GM12878 (cell line): ENCODE data around the gene MYBL2. TPM values are rescaled to one million over a fixed set of nuclear protein-coding genes. Genes with fewer than 3 reads are reported as not detected.

Experiments
- ATAC-seq: fragments of 200-7000 bp; cut with Tn5 transposase; 3 replicates; pipeline ENCODE4 v1.9.1; 2020; ENCODE audit warnings: mild to moderate bottlenecking, moderate library complexity
- BruUV-seq: library from RNA; stranded (reverse); fragments of 400-500 nt; replicated peaks from 2 replicates; lab custom pipeline; 2021; lab: Mats Ljungman, UMichigan
- CTCF ChIA-PET: fragments of 300-600 bp; sonication (Branson Sonifier 250); formaldehyde crosslinking; extraction: SDS; loops from one replicate; lab custom pipeline; 2021; ENCODE audit warnings: inconsistent platforms; lab: Yijun Ruan, JAX
- POLR2A ChIA-PET: fragments of 350-600 bp; formaldehyde crosslinking; extraction: SDS; loops from one replicate; lab custom pipeline; 2021; ENCODE audit warnings: inconsistent platforms; lab: Charles Lee
- RAD21 ChIA-PET: fragments of 300-600 bp; sonication (Branson Sonifier 250); formaldehyde crosslinking; loops from one replicate; lab custom pipeline; 2023; ENCODE audit warnings: antibody characterized with exemption; ENCODE audit not compliant: unreplicated experiment; lab: Charles Lee
- SMC1A ChIA-PET: fragments of 300-600 bp; sonication (Branson Sonifier 250); formaldehyde crosslinking; loops from one replicate; lab custom pipeline; 2023; ENCODE audit not compliant: unreplicated experiment, uncharacterized antibody; lab: Charles Lee
- DNase-seq: peaks from one replicate; pipeline ENCODE4 v3.0.0-alpha.2; 2011; ENCODE audit warnings: low read depth, low spot score
- FAIRE-seq: peaks from 3 replicates; lab custom pipeline; 2011; peaks lifted over from hg19 to GRCh38; lab: Jason Lieb, UNC
- H2AFZ ChIP-seq: 2 replicates; pipeline ENCODE4 v1.6.0; 2011; ENCODE audit warnings: low read depth, low read length, control low read depth; ENCODE audit not compliant: control insufficient read depth
- H3K27ac ChIP-seq: 2 replicates; pipeline ENCODE4 v1.5.1; 2011; ENCODE audit warnings: control low read depth; ENCODE audit not compliant: control insufficient read depth, insufficient read depth
- H3K27me3 ChIP-seq, 2 experiments: replicated peaks in 1 of 2; 2 replicates each; pipeline versions ENCODE4 v1.6.0 to v1.6.1; 2011; ENCODE audit warnings: low read length in 1 of 2; ENCODE audit not compliant: control insufficient read depth in 2 of 2, insufficient read depth in 2 of 2
- H3K36me3 ChIP-seq, 2 experiments: 2 replicates each; pipeline ENCODE4 v1.5.1; 2011; ENCODE audit warnings: low read length in 1 of 2; ENCODE audit not compliant: control insufficient read depth in 2 of 2, insufficient read depth in 2 of 2
- H3K4me1 ChIP-seq: 2 replicates; pipeline ENCODE4 v1.6.1; 2011; ENCODE audit warnings: mild to moderate bottlenecking, low read length, moderate library complexity, mixed read lengths; ENCODE audit not compliant: control insufficient read depth, insufficient read depth
- H3K4me2 ChIP-seq: 2 replicates; pipeline ENCODE4 v1.6.0; 2011; ENCODE audit warnings: control low read depth; ENCODE audit not compliant: control insufficient read depth, insufficient read depth
- H3K4me3 ChIP-seq: fragments of 200-600 bp; sonication (generic); 2 replicates; pipeline ENCODE4 v1.5.1; 2016
- H3K79me2 ChIP-seq: 2 replicates; pipeline ENCODE4 v1.6.0; 2011; ENCODE audit warnings: low read length; ENCODE audit not compliant: control insufficient read depth, insufficient read depth
- H3K9ac ChIP-seq: 2 replicates; pipeline ENCODE4 v1.8.0; 2011; ENCODE audit warnings: low read length, control low read depth, mixed read lengths; ENCODE audit not compliant: control insufficient read depth, insufficient read depth
- H3K9me3 ChIP-seq: replicated peaks from 3 replicates; pipeline ENCODE4 v1.5.1; 2011; ENCODE audit warnings: mild to moderate bottlenecking, low read length; ENCODE audit not compliant: control insufficient read depth, insufficient read depth
- H4K20me1 ChIP-seq: 2 replicates; pipeline ENCODE4 v1.6.0; 2011; ENCODE audit not compliant: control insufficient read depth, insufficient read depth
- ATF3 ChIP-seq: IDR thresholded peaks from 2 replicates; pipeline ENCODE4 v1.6.1; 2011; ENCODE audit warnings: low read depth, mild to moderate bottlenecking, low read length, moderate library complexity, borderline replicate concordance; ENCODE audit errors: extremely low read depth
- BRCA1 ChIP-seq: IDR thresholded peaks from 2 replicates; pipeline ENCODE4 v1.6.1; 2011; ENCODE audit warnings: low read depth, low read length, improper control_type of control experiment
- CHD1 ChIP-seq: IDR thresholded peaks from 2 replicates; pipeline ENCODE4 v1.6.1; 2012; ENCODE audit warnings: low read depth, low read length, improper control_type of control experiment
- E2F4 ChIP-seq: IDR thresholded peaks from 2 replicates; pipeline ENCODE4 v1.6.1; 2012; ENCODE audit warnings: low read depth, low read length, improper control_type of control experiment
- MYC ChIP-seq: IDR thresholded peaks from 2 replicates; pipeline ENCODE4 v1.6.1; 2011; ENCODE audit warnings: mild to moderate bottlenecking, low read length, moderate library complexity, inconsistent platforms; ENCODE audit not compliant: insufficient read depth, insufficient replicate concordance, insufficient read length, severe bottlenecking
- SIX5 ChIP-seq: IDR thresholded peaks from 2 replicates; pipeline ENCODE4 v1.6.1; 2011; ENCODE audit warnings: mild to moderate bottlenecking, low read depth, low read length, moderate library complexity; ENCODE audit not compliant: severe bottlenecking
- STAT1 ChIP-seq: fragments of 450-650 bp; conservative IDR thresholded peaks from 2 replicates; pipeline ENCODE4 v1.6.1; 2014; ENCODE audit warnings: antibody characterized with exemption, mild to moderate bottlenecking
- WGBS: methylation state at CpG from one replicate; pipeline ENCODE4 v1.1.6; 2016; ENCODE audit warnings: low lambda C conversion rate; ENCODE audit not compliant: insufficient replicate concordance, insufficient coverage; ENCODE audit errors: missing lambda C conversion rate; 5-methylcytosine and 5-hydroxymethylcytosine counted together
- in situ Hi-C: fragments of 300-500 bp; cut with MboI; formaldehyde crosslinking; loops from 9 replicates; pipeline ENCODE4 v1.14.3; 2018; ENCODE audit warnings: mixed read lengths
- intact Hi-C: fragments of 100-400 bp; cut with micrococcal nuclease; formaldehyde crosslinking; loops from one replicate; pipeline ENCODE4 v1.14.2; 2022; ENCODE audit not compliant: unreplicated experiment
- polyA plus RNA-seq, 11 experiments: library from polyadenylated mRNA; depleted of rRNA in 4 of 11; unstranded in 6 of 11; stranded (reverse) in 5 of 11; fragments of >200 nt; fragmentation: Nextera tagmentation in 4 of 11; fragmentation: Illumina TruSeq in 1 of 11; extraction: Ambion mirVana in 4 of 11; extraction: Trizol in 1 of 11; gene quantifications; 1 replicate in 1 of 11; 2 replicates in 10 of 11; pipeline versions ENCODE4 v1.2.1 to v1.2.3, GENCODE V29; 2011 to 2016; ENCODE audit warnings: inconsistent platforms in 2 of 11, missing spikeins in 2 of 11, low read depth in 1 of 11
- total RNA-seq, 4 experiments: library from RNA; depleted of rRNA in 3 of 4; stranded (reverse); fragments of >200 nt in 3 of 4; fragmentation: Illumina TruSeq in 1 of 4; extraction: Trizol in 1 of 4; gene quantifications; 2 replicates each; pipeline versions ENCODE4 v1.2.1 to v1.2.3, GENCODE V29; 2013 to 2021
- TF ChIP-seq, protein P1 (sequence below): fragments of 450-650 bp; formaldehyde crosslinking; IDR thresholded peaks from 2 replicates; pipeline ENCODE4 v1.5.0; 2022; ENCODE audit warnings: mild to moderate bottlenecking, missing genetic modification characterization
- TF ChIP-seq, protein P2 (sequence below): fragments of 450-650 bp; formaldehyde crosslinking; IDR thresholded peaks from 2 replicates; pipeline ENCODE4 v1.4.0; 2022; ENCODE audit warnings: mild to moderate bottlenecking, moderate library complexity

The MYBL2 gene
- total and polyA plus RNA-seq, 10 of the 15 experiments (the other 5 are each of a cell fraction or from before 2014, with no cell fraction given): 4.5 to 213 (median 74.2) TPM

DNA sequence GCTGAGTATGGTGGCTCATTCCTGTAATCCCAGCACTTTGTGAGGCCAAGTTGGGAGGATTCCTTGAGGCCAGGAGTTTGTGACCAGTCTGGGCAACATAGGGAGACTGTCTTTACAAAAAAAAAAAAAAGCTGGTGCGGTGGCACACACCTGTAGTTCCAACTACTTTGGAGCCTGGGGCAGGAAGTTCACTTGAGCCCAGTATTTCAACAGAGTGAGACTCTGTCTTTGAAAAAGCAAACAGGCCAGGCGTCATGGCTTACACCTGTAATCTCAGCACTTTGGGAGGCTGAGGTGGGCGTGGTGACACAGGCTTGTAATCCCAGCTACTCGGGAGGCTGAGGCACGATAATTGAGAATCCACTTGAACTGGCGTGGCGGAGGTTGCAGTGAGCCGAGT, 28.7 kb downstream of the MYBL2 start:
- in situ Hi-C loops: no loop called here

More for the DNA sequence above, 28.7 kb downstream of the MYBL2 start:
- SMC1A ChIA-PET: no interaction called here
- no peaks in the 10 kb centered on the region for H3K4me1 ChIP-seq
- FAIRE-seq (no peak), DNase-seq (no peak)
- WGBS: 92% methylated on average over 8 of the region's 8 CpGs
- RAD21 ChIA-PET: no interaction called here
- no peaks in the 10 kb centered on the region for H3K27me3 ChIP-seq
- H3K9ac ChIP-seq: no peak overlapping the region
- H4K20me1 ChIP-seq: no peaks in the 10 kb centered on the region
- H3K4me3 ChIP-seq: no peak overlapping the region
- TF ChIP-seq CHD1 (no peak), BRCA1 (no peak), MYC (no peak), SIX5 (no peak), ATF3 (no peak), STAT1 (no peak), E2F4 (no peak)
- TF ChIP-seq, protein P1, sequence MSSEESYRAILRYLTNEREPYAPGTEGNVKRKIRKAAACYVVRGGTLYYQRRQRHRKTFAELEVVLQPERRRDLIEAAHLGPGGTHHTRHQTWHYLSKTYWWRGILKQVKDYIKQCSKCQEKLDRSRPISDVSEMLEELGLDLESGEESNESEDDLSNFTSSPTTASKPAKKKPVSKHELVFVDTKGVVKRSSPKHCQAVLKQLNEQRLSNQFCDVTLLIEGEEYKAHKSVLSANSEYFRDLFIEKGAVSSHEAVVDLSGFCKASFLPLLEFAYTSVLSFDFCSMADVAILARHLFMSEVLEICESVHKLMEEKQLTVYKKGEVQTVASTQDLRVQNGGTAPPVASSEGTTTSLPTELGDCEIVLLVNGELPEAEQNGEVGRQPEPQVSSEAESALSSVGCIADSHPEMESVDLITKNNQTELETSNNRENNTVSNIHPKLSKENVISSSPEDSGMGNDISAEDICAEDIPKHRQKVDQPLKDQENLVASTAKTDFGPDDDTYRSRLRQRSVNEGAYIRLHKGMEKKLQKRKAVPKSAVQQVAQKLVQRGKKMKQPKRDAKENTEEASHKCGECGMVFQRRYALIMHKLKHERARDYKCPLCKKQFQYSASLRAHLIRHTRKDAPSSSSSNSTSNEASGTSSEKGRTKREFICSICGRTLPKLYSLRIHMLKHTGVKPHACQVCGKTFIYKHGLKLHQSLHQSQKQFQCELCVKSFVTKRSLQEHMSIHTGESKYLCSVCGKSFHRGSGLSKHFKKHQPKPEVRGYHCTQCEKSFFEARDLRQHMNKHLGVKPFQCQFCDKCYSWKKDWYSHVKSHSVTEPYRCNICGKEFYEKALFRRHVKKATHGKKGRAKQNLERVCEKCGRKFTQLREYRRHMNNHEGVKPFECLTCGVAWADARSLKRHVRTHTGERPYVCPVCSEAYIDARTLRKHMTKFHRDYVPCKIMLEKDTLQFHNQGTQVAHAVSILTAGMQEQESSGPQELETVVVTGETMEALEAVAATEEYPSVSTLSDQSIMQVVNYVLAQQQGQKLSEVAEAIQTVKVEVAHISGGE (CRISPR knock-in tag): no peak
- TF ChIP-seq, protein P2, sequence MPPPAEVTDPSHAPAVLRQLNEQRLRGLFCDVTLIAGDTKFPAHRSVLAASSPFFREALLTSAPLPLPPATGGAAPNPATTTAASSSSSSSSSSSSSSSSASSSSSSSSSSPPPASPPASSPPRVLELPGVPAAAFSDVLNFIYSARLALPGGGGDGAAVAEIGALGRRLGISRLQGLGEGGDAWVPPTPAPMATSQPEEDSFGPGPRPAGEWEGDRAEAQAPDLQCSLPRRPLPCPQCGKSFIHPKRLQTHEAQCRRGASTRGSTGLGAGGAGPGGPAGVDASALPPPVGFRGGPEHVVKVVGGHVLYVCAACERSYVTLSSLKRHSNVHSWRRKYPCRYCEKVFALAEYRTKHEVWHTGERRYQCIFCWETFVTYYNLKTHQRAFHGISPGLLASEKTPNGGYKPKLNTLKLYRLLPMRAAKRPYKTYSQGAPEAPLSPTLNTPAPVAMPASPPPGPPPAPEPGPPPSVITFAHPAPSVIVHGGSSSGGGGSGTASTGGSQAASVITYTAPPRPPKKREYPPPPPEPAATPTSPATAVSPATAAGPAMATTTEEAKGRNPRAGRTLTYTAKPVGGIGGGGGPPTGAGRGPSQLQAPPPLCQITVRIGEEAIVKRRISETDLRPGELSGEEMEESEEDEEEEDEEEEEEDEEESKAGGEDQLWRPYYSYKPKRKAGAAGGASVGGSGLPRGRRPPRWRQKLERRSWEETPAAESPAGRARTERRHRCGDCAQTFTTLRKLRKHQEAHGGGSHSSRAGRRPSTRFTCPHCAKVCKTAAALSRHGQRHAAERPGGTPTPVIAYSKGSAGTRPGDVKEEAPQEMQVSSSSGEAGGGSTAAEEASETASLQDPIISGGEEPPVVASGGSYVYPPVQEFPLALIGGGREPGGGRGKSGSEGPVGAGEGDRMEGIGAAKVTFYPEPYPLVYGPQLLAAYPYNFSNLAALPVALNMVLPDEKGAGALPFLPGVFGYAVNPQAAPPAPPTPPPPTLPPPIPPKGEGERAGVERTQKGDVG: no peak
- TF ChIP-seq, all 136 proteins: peak for 0
- intact Hi-C loops: no loop called here
- ChIA-PET POLR2A (no interaction called here), CTCF (no interaction called here)
- ATAC-seq: no peak
- Histone ChIP-seq H3K36me3 (peaks cover 19 to 20% of the 10 kb centered on the region in 2 experiments; a peak in 3 of 4 replicates), H3K4me2 (no peak overlapping the region), H3K27ac (no peak overlapping the region), H3K9me3 (no peaks in the 10 kb centered on the region), H3K79me2 (no peaks in the 10 kb centered on the region), H2AFZ (no peak overlapping the region)
- BruUV-seq: no TSS peak
